K562 (cell line): ENCODE results near the gene CCDC85C. TPM values are rescaled to one million over a fixed set of nuclear protein-coding genes. Genes with fewer than 3 reads are reported as not detected.

Experiments used
- ATAC-seq: fragments of 200-7000 bp; cut with Tn5 transposase; 3 replicates; pipeline ENCODE4 v1.9.1; 2020; ENCODE audit warnings: moderate library complexity
- BruUV-seq: library from RNA; stranded (reverse); fragments of 400-500 nt; replicated peaks from 2 replicates; lab custom pipeline; 2021; lab: Mats Ljungman, UMichigan
- CTCF ChIA-PET: fragments of 300-600 bp; formaldehyde crosslinking; extraction: SDS; loops from one replicate; lab custom pipeline; 2021; ENCODE audit warnings: low intra/inter-chr PET ratio; lab: Yijun Ruan, JAX
- POLR2A ChIA-PET: fragments of 300-600, 350-650 bp; sonication (Branson Sonifier 250); formaldehyde crosslinking; extraction: SDS; loops from one replicate; lab custom pipeline; 2021; ENCODE audit warnings: antibody characterized with exemption, inconsistent platforms; lab: Yijun Ruan, JAX
- DNase-seq, 4 experiments: peaks; one replicate each; pipeline versions ENCODE4 v3.0.0 to v3.0.0-alpha.2; 2011 to 2018; ENCODE audit warnings: low spot score in 3 of 4, mixed read lengths in 3 of 4; ENCODE audit errors: extremely low read depth in 1 of 4
- FAIRE-seq: peaks from 2 replicates; lab custom pipeline; 2011; peaks lifted over from hg19 to GRCh38; lab: Jason Lieb, UNC
- H2AFZ ChIP-seq: 2 replicates; pipeline ENCODE4 v1.6.0; 2011; ENCODE audit warnings: low read depth, low read length, control low read depth, inconsistent platforms
- H3K27ac ChIP-seq: fragments of 200-600 bp; 3 replicates; pipeline ENCODE4 v1.8.0; 2011; ENCODE audit warnings: low read depth, mild to moderate bottlenecking, control low read depth, inconsistent platforms, low read length, moderate library complexity, mixed read lengths; ENCODE audit errors: extremely low read depth
- H3K27me3 ChIP-seq, 2 experiments: fragments of 300-600 bp in 1 of 2; 2 replicates in 1 of 2; 3 replicates in 1 of 2; pipeline versions ENCODE4 v1.6.0 to v1.8.0; 2011; ENCODE audit warnings: inconsistent platforms in 2 of 2, low read length in 2 of 2, mild to moderate bottlenecking in 1 of 2, mixed read lengths in 1 of 2, moderate library complexity in 1 of 2; ENCODE audit not compliant: control insufficient read depth in 2 of 2, insufficient read depth in 2 of 2
- H3K36me3 ChIP-seq: fragments of 300-600 bp; 3 replicates; pipeline ENCODE4 v1.8.0; 2011; ENCODE audit warnings: mild to moderate bottlenecking, low read length, inconsistent platforms; ENCODE audit not compliant: control insufficient read depth, insufficient read depth
- H3K4me1 ChIP-seq, 2 experiments: fragments of 200-600 bp in 1 of 2; replicated peaks in 1 of 2; 2 replicates in 1 of 2; 3 replicates in 1 of 2; pipeline versions ENCODE4 v1.5.1 to v1.8.0; 2011; ENCODE audit warnings: inconsistent platforms in 2 of 2, low read length in 2 of 2, mild to moderate bottlenecking in 1 of 2, mixed read lengths in 1 of 2, moderate library complexity in 1 of 2; ENCODE audit not compliant: control insufficient read depth in 2 of 2, insufficient read depth in 2 of 2
- H3K4me2 ChIP-seq: 2 replicates; pipeline ENCODE4 v1.6.1; 2011; ENCODE audit warnings: low read length, control low read depth, inconsistent platforms, mixed read lengths; ENCODE audit not compliant: insufficient read depth
- H3K4me3 ChIP-seq: fragments of 200-600 bp; sonication (generic), shearing (Covaris generic); 2 replicates; pipeline ENCODE4 v1.5.1; 2016; ENCODE audit warnings: control low read depth, inconsistent platforms
- H3K79me2 ChIP-seq: fragments of 200-600 bp; 3 replicates; pipeline ENCODE4 v1.8.0; 2011; ENCODE audit warnings: low read length, inconsistent platforms; ENCODE audit not compliant: control insufficient read depth, insufficient read depth
- H3K9ac ChIP-seq, 2 experiments: 2 replicates each; pipeline versions ENCODE4 v1.6.0 to v1.6.1; 2011; ENCODE audit warnings: low read depth in 2 of 2, low read length in 2 of 2, control low read depth in 1 of 2, inconsistent platforms in 1 of 2, mild to moderate bottlenecking in 1 of 2, mixed read lengths in 1 of 2; ENCODE audit not compliant: insufficient read depth in 1 of 2
- H3K9me1 ChIP-seq: one replicate; pipeline ENCODE4 v1.6.0; 2011; ENCODE audit warnings: inconsistent platforms, mild to moderate bottlenecking, low read length, moderate library complexity; ENCODE audit not compliant: control insufficient read depth, insufficient read depth
- H3K9me3 ChIP-seq: replicated peaks from 2 replicates; pipeline ENCODE4 v1.5.1; 2011; ENCODE audit warnings: low read depth, low read length, inconsistent platforms; ENCODE audit not compliant: control insufficient read depth, insufficient read depth
- H4K20me1 ChIP-seq: replicated peaks from 2 replicates; pipeline ENCODE4 v1.6.1; 2011; ENCODE audit warnings: low read length, inconsistent platforms, mixed read lengths; ENCODE audit not compliant: control insufficient read depth, insufficient read depth
- GABPB1 ChIP-seq: sonication (generic); formaldehyde crosslinking; IDR thresholded peaks from 2 replicates; pipeline ENCODE4 v1.8.0; 2022; ENCODE audit warnings: mild to moderate bottlenecking, missing genetic modification reagents
- KHSRP ChIP-seq: fragments of 450-650 bp; IDR thresholded peaks from 2 replicates; pipeline ENCODE4 v1.6.1; 2017
- ZC3H11A ChIP-seq: IDR thresholded peaks from 2 replicates; pipeline ENCODE4 v1.6.1; 2012; ENCODE audit warnings: low read depth, low read length, improper control_type of control experiment
- ZNF551 ChIP-seq: fragments of 250-450 bp; sonication (Bioruptor Pico); IDR thresholded peaks from 2 replicates; pipeline ENCODE4 v1.5.0; 2021; ENCODE audit warnings: mild to moderate bottlenecking, moderate library complexity
- WGBS: fragments of 100-300 bp; shearing (Covaris generic); methylation state at CpG from one replicate; pipeline ENCODE4 v1.1.6; 2016; ENCODE audit warnings: low coverage, mixed read lengths; ENCODE audit not compliant: insufficient coverage; ENCODE audit errors: missing lambda C conversion rate; 5-methylcytosine and 5-hydroxymethylcytosine counted together
- in situ Hi-C: fragments of 300-500 bp; cut with MboI; formaldehyde crosslinking; loops from 4 replicates; pipeline ENCODE4 v1.15.0; 2018; ENCODE audit warnings: inconsistent platforms, mixed read lengths
- intact Hi-C: fragments of 100-400 bp; cut with micrococcal nuclease; formaldehyde crosslinking; loops from 2 replicates; pipeline ENCODE4 v1.14.2; 2022
- polyA plus RNA-seq, 8 experiments: library from polyadenylated mRNA; depleted of rRNA in 4 of 8; stranded (reverse) in 5 of 8; unstranded in 3 of 8; fragments of >200 nt; fragmentation: Nextera tagmentation in 2 of 8; fragmentation: Illumina TruSeq in 1 of 8; extraction: Ambion mirVana in 2 of 8; extraction: Trizol in 1 of 8; gene quantifications; 2 replicates each; pipeline versions ENCODE4 v1.2.1 to v1.2.3, GENCODE V29; 2011 to 2014; ENCODE audit warnings: inconsistent platforms in 1 of 8, missing spikeins in 1 of 8
- total RNA-seq, 7 experiments: library from RNA; depleted of rRNA in 6 of 7; stranded (reverse); fragments of >200 nt in 6 of 7; fragmentation: Illumina TruSeq in 2 of 7; extraction: Trizol in 2 of 7; gene quantifications; 2 replicates each; pipeline versions ENCODE4 v1.2.1 to v1.2.3, GENCODE V29; 2011 to 2021; ENCODE audit warnings: low replicate concordance in 1 of 7
- TF ChIP-seq, protein P1 (sequence below): IDR thresholded peaks from 2 replicates; pipeline ENCODE4 v1.6.1; 2016; ENCODE audit warnings: missing genetic modification characterization, missing compliant biosample characterization

CCDC85C gene
- total and polyA plus RNA-seq, 9 of the 15 experiments (the other 6 are each of a cell fraction or from before 2014, with no cell fraction given): 0.18 to 22.0 (median 6.3) TPM

DNA sequence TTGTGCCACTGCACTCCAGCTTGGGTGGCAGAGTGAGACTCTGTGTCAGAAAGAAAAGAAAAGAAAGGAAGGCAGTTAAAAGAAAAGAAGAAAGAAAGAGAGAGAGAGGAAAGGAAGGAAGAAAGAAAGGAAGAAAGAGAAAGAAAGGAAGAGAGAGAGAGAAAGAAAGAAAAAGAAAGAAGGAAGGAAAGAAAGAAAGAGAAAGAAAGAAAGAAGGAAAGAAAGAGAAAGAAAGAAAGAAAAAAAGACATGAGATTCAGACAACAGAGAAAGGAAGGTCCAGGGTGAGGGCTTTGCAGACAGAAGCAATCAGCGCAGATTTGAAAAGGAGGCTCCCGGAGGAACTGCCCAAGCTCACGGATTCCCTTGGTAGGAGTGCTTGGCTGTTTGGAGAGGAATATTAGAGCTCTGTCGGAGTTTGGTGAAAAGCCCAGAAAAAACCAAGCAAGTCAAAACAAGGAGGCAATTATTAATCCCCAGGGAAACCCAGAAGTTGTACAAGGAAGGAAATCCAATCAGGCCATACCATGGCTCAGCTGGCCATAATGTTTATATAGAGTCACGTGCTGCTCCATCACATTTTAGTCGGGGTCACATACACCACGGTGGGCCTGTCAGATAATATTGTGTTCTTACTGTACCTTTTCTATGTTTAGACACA, 11.6 kb upstream of the CCDC85C start:
- ChIA-PET POLR2A (interaction anchor here (0.5 to 0.8 kb wide), 2 partner anchors 199 to 264 kb away, joined by 3 read pairs; no protein-coding TSS in a partner anchor), CTCF (no interaction called here)
- Histone ChIP-seq H4K20me1 (0 out of 2 replicates have a peak, but pooled peaks cover 2% of the 10 kb centered on the region), H3K27ac (no peak overlapping the region), H3K9me1 (no peaks in the 10 kb centered on the region), H3K9me3 (no peaks in the 10 kb centered on the region), H3K4me3 (no peak overlapping the region), H3K4me1 (peaks cover 0 to 3% of the 10 kb centered on the region in 2 experiments; a peak in 1 of 5 replicates), H3K9ac (no peak overlapping the region), H3K79me2 (no peaks in the 10 kb centered on the region), H3K4me2 (no peak overlapping the region), H3K27me3 (peaks cover 3 to 20% of the 10 kb centered on the region in 2 experiments; a peak in 2 of 5 replicates), H2AFZ (no peak overlapping the region), H3K36me3 (no peaks in the 10 kb centered on the region)
- WGBS: 9% methylated on average over 6 of the region's 7 CpGs
- DNase-seq (no peak), FAIRE-seq (no peak), ATAC-seq (no peak)
- no TSS peak for BruUV-seq
- intact Hi-C loops: no loop called here
- TF ChIP-seq ZNF551 (CRISPR knock-in tag) (no peak), ZC3H11A (no peak), KHSRP (no peak), GABPB1 (no peak)
- TF ChIP-seq, protein P1, sequence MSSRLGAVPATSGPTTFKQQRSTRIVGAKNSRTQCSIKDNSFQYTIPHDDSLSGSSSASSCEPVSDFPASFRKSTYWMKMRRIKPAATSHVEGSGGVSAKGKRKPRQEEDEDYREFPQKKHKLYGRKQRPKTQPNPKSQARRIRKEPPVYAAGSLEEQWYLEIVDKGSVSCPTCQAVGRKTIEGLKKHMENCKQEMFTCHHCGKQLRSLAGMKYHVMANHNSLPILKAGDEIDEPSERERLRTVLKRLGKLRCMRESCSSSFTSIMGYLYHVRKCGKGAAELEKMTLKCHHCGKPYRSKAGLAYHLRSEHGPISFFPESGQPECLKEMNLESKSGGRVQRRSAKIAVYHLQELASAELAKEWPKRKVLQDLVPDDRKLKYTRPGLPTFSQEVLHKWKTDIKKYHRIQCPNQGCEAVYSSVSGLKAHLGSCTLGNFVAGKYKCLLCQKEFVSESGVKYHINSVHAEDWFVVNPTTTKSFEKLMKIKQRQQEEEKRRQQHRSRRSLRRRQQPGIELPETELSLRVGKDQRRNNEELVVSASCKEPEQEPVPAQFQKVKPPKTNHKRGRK (tag): peak; percentile 74
- in situ Hi-C loops: no loop called here
